Hematopoietic multipotent progenitor cell treated with erythropoietin and hydrocortisone succinate and interleukin-3 and kit ligand, for 8 days (in vitro differentiated cells): ENCODE results near the gene SFMBT2.
A peak's percentile ranks its signal among the peaks of the same experiment; 100 is the strongest.
"Not testable (repeated sequence)": the region's sequence is repeated elsewhere in the genome, so short reads cannot be mapped to it uniquely, and the experiment has no call there.

Source experiments
- DNase-seq: peaks from one replicate; pipeline ENCODE4 v3.0.0-alpha.2; 2015

The SFMBT2 gene

DNA sequence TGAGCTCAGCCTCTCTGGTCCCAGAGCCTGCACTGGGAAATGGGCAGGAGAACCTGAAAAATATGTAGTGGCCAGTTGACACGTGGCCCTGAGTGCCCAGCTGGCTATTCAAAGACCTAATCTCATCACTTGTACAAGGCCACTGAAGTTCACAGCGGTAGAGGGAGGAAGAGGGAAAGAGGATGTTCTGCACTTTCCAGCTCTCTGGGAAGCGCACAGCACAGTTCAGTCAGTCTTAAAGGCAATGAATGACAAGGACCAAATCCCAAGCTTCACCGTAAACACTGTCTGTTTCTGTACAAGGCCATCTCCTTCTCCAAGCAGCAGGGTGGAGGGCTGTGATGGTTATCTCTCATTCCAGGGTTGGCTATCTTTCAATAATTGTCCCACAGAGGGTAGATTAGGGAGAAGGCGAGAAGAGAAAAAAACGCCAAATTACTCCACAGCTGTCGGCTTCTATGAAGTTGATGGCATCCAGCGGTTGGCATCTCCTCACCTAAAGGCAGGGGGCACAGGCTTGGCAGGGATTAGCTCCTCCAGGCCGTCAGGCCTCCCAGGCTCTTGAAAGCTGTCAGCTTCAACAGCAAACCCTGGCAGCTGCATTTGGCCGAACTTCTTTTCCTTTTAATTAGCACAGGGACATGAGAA is 10.6 kb downstream of the SFMBT2 start:
- no peak for DNase-seq

DNA sequence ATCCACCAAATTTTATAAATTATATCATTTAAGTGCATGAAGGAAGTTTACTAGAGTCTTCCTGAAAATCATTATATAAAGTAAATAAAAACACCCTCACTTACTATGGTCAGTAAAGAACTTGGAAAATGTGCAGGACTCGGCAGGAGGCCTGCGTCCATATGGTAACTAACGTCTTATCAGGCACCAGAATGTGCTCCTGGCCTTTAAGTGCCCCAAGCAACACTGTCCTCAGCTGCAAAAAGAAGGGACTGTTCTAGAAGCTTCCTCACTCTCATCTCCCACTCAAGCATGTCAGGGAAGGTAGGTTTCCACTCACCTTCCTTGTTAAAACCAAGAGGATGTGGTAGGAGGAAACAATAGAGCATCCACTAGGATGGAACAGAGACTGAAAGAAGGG is 11.3 kb downstream of the SFMBT2 start:
- DNase-seq, result no peak

GRCh38 chr10:7397049-7398035 is 13.5 kb downstream of the SFMBT2 start:
- DNase-seq, result peak; percentile 12

DNA sequence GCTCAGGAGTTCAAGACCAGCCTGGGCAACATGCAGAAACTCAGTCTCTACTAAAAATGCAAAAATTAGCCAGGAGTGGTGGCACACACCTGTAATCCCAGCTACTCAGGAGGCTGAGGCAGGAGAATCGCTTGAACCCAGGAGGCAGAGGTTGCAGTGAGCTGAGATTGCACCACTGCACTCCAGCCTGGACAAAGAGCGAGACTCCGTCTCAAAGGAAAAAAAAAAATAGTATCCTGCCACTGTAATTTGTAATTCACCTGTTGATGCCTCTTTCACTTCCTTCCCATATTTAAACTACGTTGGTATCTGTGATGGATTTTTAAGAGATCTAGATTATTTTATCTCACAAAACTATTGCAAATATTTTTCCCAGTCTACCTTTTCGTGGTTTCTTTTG is 18.5 kb downstream of the SFMBT2 start:
- not testable (repeated sequence) for DNase-seq

GRCh38 chr10:7391748-7392147 is 19.1 kb downstream of the SFMBT2 start:
- no peak for DNase-seq

DNA sequence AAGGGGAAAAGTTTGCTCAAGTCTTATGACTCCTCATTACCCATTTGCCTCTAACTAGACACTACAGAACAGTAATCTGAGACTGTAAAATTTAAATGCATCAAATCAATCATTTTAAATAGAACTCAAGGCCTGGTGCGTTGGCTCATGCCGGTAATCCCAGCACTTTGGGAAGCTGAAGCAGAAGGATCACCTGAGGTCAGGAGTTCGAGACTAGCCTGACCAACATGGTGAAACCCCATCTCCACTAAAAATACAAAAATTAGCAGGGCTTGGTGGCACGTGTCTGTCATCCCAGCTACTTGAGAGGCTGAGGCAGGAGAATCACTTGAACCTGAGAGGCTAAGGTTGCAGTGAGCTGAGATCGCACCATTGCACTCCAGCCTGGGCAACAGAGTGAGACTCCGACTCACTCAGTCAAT is 20.1 kb downstream of the SFMBT2 start:
- DNase-seq, result not testable (repeated sequence)

- no peak for DNase-seq
Measured at GRCh38 chr10:7389844-7390243, 21.0 kb downstream of the SFMBT2 start.

GRCh38 chr10:7389346-7389745 is 21.5 kb downstream of the SFMBT2 start:
- DNase-seq, result no peak

GRCh38 chr10:7388602-7389001 is 22.2 kb downstream of the SFMBT2 start:
- no peak for DNase-seq

- DNase-seq, result not testable (repeated sequence)
Measured at GRCh38 chr10:7388149-7388548, 22.7 kb downstream of the SFMBT2 start.

DNA sequence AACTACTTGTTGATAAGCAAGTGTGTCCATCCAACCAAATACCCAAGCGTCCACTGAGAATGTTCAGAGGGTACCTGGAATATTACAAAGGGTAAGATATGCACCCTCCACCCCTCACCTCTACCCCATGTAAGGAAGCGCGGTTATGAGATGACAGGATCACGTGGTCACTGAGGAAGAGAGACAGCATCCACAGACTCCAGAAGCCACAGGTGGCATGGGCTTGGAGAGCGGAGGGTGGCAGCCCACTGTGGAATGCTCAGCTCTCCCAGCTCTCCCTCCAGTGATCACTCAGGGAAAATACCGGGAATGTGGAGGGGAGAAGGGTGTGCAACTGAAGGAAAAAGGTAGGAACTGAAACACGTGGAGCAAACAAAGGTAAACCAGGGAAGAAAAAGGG is 25.7 kb downstream of the SFMBT2 start:
- no peak for DNase-seq

DNA sequence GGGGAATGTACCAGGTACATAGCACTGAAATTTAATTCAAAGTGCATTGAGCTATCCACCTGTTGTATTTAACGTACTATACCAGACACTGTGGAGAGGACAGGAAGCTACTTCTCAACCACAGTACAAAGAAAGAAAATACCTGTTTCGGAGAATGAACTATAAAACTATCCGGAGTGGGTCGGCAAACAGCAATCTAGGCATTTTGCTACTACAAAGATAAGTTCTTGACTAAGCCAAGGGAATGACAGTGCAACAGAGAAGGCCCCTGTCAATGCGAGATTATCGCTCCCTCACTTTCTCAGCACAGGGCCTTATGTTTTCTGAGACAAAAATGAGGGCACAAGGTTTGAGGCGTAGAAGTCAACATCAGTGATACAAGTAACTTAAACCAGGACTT is 27.4 kb downstream of the SFMBT2 start:
- DNase-seq, result peak; percentile 4

DNA sequence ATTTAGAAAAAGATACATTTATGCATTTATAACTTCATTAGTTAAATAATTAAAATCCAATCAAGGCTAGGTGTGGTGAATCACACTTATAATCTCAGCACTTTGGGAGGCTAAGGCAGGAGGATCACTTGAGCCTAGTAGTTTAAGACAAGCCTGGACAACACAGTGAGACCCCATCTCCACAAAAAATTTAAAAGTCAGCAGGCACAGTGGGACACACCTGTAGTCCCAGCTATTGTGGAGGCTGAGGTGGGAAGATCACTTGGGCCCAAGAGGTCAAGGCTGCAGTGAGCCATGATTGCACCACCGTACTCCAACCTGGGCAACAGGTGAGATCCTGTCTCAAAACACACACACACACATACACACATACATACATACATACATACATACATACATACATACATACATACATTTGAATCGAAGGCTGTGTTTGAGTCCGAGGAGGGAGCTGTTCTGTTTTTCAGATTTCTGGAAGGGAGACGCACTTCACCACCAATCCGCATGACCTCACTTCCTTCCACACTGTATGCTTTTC is 30.1 kb downstream of the SFMBT2 start:
- DNase-seq, result no peak

DNA sequence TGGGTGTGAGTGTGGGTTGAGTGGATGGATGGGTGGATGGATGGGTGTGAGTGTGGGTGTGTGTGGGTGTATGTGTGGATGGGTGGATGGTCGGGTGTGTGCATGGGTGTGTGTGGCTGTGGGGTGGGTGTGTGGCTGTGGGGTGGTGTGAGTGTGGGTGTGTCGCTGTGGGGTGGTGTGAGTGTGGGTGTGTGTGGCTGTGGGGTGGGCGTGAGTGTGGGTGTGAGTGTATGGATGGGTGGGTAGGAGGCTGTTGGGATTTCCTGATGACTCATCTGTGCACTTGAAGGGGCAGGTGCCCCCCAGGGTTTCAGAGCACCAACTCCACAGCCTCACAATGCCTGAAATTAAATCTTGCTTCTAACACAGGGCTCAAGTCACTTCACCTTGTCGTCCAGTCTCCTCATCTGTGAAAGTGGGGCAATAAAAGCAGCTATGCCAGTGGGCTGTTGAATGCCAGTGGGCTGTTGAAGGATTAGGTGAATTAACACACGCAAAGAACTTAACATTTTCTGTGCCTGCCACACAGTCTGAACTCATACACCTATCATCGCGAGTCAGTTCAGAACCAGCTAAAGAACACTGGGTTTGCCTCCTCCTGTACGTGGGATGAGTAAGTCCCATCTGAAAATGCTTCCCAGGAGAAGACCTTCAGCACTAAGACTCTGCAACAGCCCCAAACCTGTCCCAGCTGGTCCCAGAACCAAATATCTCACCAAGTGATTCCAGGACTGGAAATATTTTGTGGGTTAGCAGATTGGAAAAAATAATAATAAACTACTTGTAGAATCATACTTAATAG is 32.0 kb downstream of the SFMBT2 start:
- no peak for DNase-seq

- DNase-seq, result no peak
Measured at GRCh38 chr10:7377614-7378248, 33.1 kb downstream of the SFMBT2 start.

- no peak for DNase-seq
Measured at GRCh38 chr10:7374795-7375194, 36.0 kb downstream of the SFMBT2 start.

- DNase-seq, result no peak
Measured at GRCh38 chr10:7373039-7373438, 37.8 kb downstream of the SFMBT2 start.

DNA sequence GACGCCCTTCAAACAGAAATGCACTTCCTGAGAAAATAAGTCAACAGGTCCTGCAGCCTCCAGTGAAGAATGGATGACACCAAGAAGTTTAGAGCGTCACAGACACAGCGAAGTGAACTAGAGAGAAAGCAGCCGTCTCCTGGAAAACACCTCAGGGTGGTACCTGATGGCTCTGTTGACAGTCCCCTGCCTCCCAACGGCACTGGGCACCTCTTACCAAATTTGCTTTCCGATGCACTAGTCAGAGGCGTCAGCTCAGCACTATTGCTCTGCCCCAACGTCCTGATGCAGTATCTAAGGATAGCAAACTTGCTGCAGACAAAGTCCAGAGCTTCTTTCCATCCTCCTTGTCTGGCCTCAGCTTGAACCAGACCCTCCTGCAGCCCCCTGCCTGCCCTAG is 38.3 kb downstream of the SFMBT2 start:
- DNase-seq, result no peak

DNA sequence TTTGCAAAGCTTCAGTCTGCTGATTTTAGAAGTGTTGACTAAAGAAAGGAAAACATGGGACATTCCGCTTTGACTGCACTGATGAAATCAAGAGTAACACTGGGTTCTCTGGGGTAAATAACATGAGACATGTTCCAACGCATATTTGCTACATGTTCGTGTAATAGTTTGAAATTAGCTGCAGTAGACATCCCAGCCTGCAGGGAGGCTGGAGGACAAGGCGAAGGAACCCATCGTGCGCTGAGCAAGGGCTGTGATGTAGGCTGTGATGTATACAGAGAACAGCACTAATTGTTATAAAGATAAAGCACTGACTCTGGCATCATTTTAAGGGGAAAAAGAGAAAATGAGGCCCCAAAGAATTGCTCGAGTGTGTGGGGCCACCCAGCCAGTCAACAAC is 40.3 kb downstream of the SFMBT2 start:
- no peak for DNase-seq

DNA sequence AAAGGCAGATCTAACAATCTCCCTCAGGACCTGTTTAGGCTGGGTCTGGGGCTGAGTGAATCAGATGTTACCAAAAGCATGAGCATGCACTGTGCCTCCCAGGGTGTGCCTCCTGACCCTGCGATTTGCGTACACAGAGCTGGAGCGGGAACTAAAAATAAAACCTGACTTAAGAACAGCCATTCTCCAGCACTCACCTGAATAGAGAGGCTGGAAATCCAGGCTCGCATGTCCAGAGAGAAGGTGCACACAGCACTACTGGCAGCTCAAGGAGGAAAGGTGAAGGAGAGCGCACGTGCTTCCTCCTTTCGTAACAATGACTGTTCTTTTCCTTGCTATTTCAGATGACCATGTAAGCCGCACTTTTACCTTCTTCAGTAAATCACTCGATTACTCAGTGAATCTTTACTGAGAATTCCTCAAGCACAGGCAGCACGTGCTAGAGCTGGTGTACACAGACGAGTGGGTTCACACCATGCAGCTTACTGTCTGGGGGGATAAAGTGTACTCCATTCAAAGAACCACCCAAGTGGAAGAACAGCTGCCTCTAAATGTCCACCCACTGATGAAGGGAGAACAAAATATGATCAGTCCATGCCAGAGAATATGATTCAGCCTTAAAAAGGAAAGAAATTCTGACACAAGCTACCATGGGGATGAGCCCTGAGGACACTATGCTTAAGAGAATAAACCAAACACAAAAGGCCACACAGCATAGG is 45.6 kb downstream of the SFMBT2 start:
- DNase-seq, result no peak

GRCh38 chr10:7364474-7364873 is 46.4 kb downstream of the SFMBT2 start:
- no peak for DNase-seq

GRCh38 chr10:7363700-7364099 is 47.1 kb downstream of the SFMBT2 start:
- no peak for DNase-seq
